ENCODE results near the gene APBA2. TPM values are rescaled to one million over a fixed set of nuclear protein-coding genes. Genes with fewer than 3 reads are reported as not detected.

Gene APBA2
- total and polyA plus RNA-seq, 2 of the 4 experiments (the other 2 are of a cell fraction), result 21.7 to 33.0 TPM

- Histone ChIP-seq H4K8ac (ENCODE audit: low read depth in 2 of 2, low read length in 2 of 2) (no peak overlapping the region), H3K4me3 (ENCODE audit: insufficient read depth, low read depth, low read length) (no peak overlapping the region), H3K56ac (ENCODE audit: extremely low read depth, insufficient read depth, low read length) (no peak overlapping the region), H2AK9ac (replicated peaks; ENCODE audit: low read depth, low read length, poor library complexity) (no peak overlapping the region), H3K79me1 (ENCODE audit: low read depth in 1 of 2, low read length in 2 of 2) (peaks cover 3 to 45% of the 10 kb centered on the region in 2 experiments; a peak in 3 of 4 replicates), H2BK20ac (ENCODE audit: low read depth, low read length) (no peak overlapping the region), H3K4me1 (ENCODE audit: control insufficient read depth, insufficient read depth, low read length) (peaks cover 8% of the 10 kb centered on the region), H4K20me1 (ENCODE audit: insufficient read depth, low read length) (no peaks in the 10 kb centered on the region; the same call in 1 of the 2 replicates), H3K18ac (ENCODE audit: low read depth, low read length) (no peak overlapping the region), H3K9me3 (ENCODE audit: control insufficient read depth, insufficient read depth, low read length) (no peaks in the 10 kb centered on the region), H2BK15ac (ENCODE audit: low read depth, low read length) (no peak overlapping the region), H2BK120ac (ENCODE audit: low read depth, low read length) (no peak overlapping the region), H4K91ac (ENCODE audit: insufficient read depth, low read depth, low read length) (no peak overlapping the region), H2AK5ac (ENCODE audit: low read depth, low read length) (no peak overlapping the region), H3K36me3 (ENCODE audit: control insufficient read depth, insufficient read depth, low read length) (peaks cover 5% of the 10 kb centered on the region), H3K4me2 (ENCODE audit: low read depth, low read length) (no peak overlapping the region), H4K5ac (ENCODE audit: low read depth, low read length) (no peak overlapping the region), H3K9me1 (ENCODE audit: insufficient read depth, low read length) (peaks cover 3% of the 10 kb centered on the region; the same call in 1 of the 2 replicates), H2BK5ac (ENCODE audit: low read depth, low read length, poor library complexity, severe bottlenecking) (no peak overlapping the region), H2AFZ (replicated peaks; ENCODE audit: low read length, poor library complexity) (no peak overlapping the region), H3K27ac (ENCODE audit: insufficient read depth, low read length) (no peak overlapping the region), H3K23ac (ENCODE audit: low read depth, low read length) (no peak overlapping the region), H3K14ac (replicated peaks; ENCODE audit: low read depth, low read length) (no peak overlapping the region), H3K27me3 (ENCODE audit: control insufficient read depth, insufficient read depth, low read length) (no peaks in the 10 kb centered on the region), H3K4ac (ENCODE audit: low read depth, low read length) (no peak overlapping the region), H3K9ac (ENCODE audit: low read depth, low read length) (no peak overlapping the region)
- BruUV-seq (replicated peaks), result no TSS peak
- dilution Hi-C loops (cut with HindIII; ENCODE audit: low sequenced_read_pairs, unreplicated experiment), result no loop called here
- DNase-seq (no peak), ATAC-seq (ENCODE audit: low read depth) (no peak)
- 89% methylated on average over 7 of the region's 21 CpGs; no CpG with 5 or more reads in 1 of the 2 experiments for WGBS, 2 experiments (ENCODE audit: extremely low coverage in 2 of 2, insufficient read length in 1 of 2)
- in situ Hi-C loops (cut with MboI; ENCODE audit: low sequenced_read_pairs), result no loop called here
- ChIA-PET POLR2A (ENCODE audit: unreplicated experiment) (no interaction called here), CTCF (interaction anchor here (0.8 kb wide), 1 partner anchor 36 kb away, joined by 4 read pairs; no protein-coding TSS in a partner anchor)
- intact Hi-C loops (cut with micrococcal nuclease), result no loop called here
- TF ChIP-seq CEBPB (IDR thresholded peaks at IDR 0.05; ENCODE audit: low read depth, low read length), result no peak
- no peak for TF ChIP-seq RCOR1 (IDR thresholded peaks at IDR 0.05; ENCODE audit: insufficient replicate concordance, low read length)
- TF ChIP-seq CHD1 (IDR thresholded peaks at IDR 0.05; ENCODE audit: low read depth, low read length), result no peak
- no peak for TF ChIP-seq RAD21 (IDR thresholded peaks at IDR 0.05; ENCODE audit: low read length)
- TF ChIP-seq POLR2A (IDR thresholded peaks at IDR 0.05; ENCODE audit: low read depth, low read length), result no peak
- TF ChIP-seq FOS (IDR thresholded peaks at IDR 0.05; ENCODE audit: low read depth, low read length), result no peak
- no peak for TF ChIP-seq SMC3 (IDR thresholded peaks at IDR 0.05; ENCODE audit: low read depth, low read length)
- TF ChIP-seq MXI1 (IDR thresholded peaks at IDR 0.05; ENCODE audit: borderline replicate concordance, low read depth, low read length), result no peak
- no peak for TF ChIP-seq USF2 (IDR thresholded peaks at IDR 0.05; ENCODE audit: low read depth, low read length)
- no peak for TF ChIP-seq BHLHE40 (IDR thresholded peaks at IDR 0.05; ENCODE audit: low read depth, low read length)
- TF ChIP-seq ELK1 (IDR thresholded peaks at IDR 0.05; ENCODE audit: borderline replicate concordance, low read depth, low read length), result no peak
- TF ChIP-seq CTCF (conservative IDR thresholded peaks at IDR 0.05; ENCODE audit: low read depth, low read length), result no peak
- TF ChIP-seq NFE2L2 (IDR thresholded peaks at IDR 0.05; ENCODE audit: low read depth, low read length), result no peak
- no peak for TF ChIP-seq MAZ (IDR thresholded peaks at IDR 0.05; ENCODE audit: borderline replicate concordance, low read depth, low read length)
These were observed 105.7 kb downstream of the APBA2 start for GRCh38 chr15:28991236-28992171.
